CD14-positive monocyte (primary cell): Measurements from ENCODE around the gene CAMK1D. TPM values are rescaled to one million over a fixed set of nuclear protein-coding genes. Genes with fewer than 3 reads are reported as not detected.

Source experiments
- DNase-seq, 3 donors: peaks; one replicate each; pipeline ENCODE4 v3.0.0-alpha.2; 2011 to 2022
- H2AFZ ChIP-seq: 2 replicates; pipeline ENCODE4 v1.6.0; 2012; ENCODE audit warnings: mild to moderate bottlenecking, low read depth, low read length, inconsistent platforms; ENCODE audit not compliant: insufficient read depth, poor library complexity, severe bottlenecking
- H3K27ac ChIP-seq, 2 donors: 1 replicate in 1 of 2; 2 replicates in 1 of 2; pipeline ENCODE4 v1.5.1; 2012 to 2013; ENCODE audit warnings: low read length in 2 of 2, control low read depth in 1 of 2, inconsistent platforms in 1 of 2, low read depth in 1 of 2, mild to moderate bottlenecking in 1 of 2
- H3K27me3 ChIP-seq, 2 donors: one replicate each; pipeline versions ENCODE4 v1.6.0 to v1.6.1; 2011 to 2013; ENCODE audit warnings: low read length in 2 of 2; ENCODE audit not compliant: control insufficient read depth in 2 of 2, insufficient read depth in 2 of 2
- H3K36me3 ChIP-seq, 2 donors: replicated peaks in 1 of 2; 1 replicate in 1 of 2; 2 replicates in 1 of 2; pipeline versions ENCODE4 v1.5.1 to v1.6.1; 2012 to 2013; ENCODE audit warnings: low read length in 2 of 2, control low read depth in 1 of 2, inconsistent platforms in 1 of 2, mild to moderate bottlenecking in 1 of 2; ENCODE audit not compliant: insufficient read depth in 2 of 2, control insufficient read depth in 1 of 2
- H3K4me1 ChIP-seq, 2 donors: 1 replicate in 1 of 2; 2 replicates in 1 of 2; pipeline versions ENCODE4 v1.5.1 to v1.6.1; 2012 to 2013; ENCODE audit warnings: low read length in 2 of 2, control low read depth in 1 of 2, inconsistent platforms in 1 of 2, mild to moderate bottlenecking in 1 of 2, moderate library complexity in 1 of 2; ENCODE audit not compliant: insufficient read depth in 2 of 2, control insufficient read depth in 1 of 2
- H3K4me2 ChIP-seq: replicated peaks from 2 replicates; pipeline ENCODE3; 2012; ENCODE audit warnings: low read length, moderate library complexity, mild to moderate bottlenecking; ENCODE audit not compliant: poor library complexity, severe bottlenecking; ENCODE audit errors: extremely low read depth
- H3K4me3 ChIP-seq, 3 experiments: fragments of 200-600 bp in 1 of 3; sonication (generic) in 1 of 3; replicated peaks in 1 of 3; 1 replicate in 2 of 3; 2 replicates in 1 of 3; pipeline ENCODE4 v1.5.1; 2011 to 2013; ENCODE audit warnings: low read length in 3 of 3, mild to moderate bottlenecking in 3 of 3, control low read depth in 2 of 3, low read depth in 2 of 3, inconsistent platforms in 1 of 3, moderate library complexity in 1 of 3
- H3K79me2 ChIP-seq: 2 replicates; pipeline ENCODE4 v1.6.0; 2012; ENCODE audit warnings: mild to moderate bottlenecking, control low read depth, inconsistent platforms, low read length, moderate library complexity; ENCODE audit not compliant: insufficient read depth
- H3K9ac ChIP-seq: 2 replicates; pipeline ENCODE4 v1.6.0; 2017; ENCODE audit warnings: low read length, mild to moderate bottlenecking; ENCODE audit not compliant: insufficient read depth, poor library complexity, severe bottlenecking
- H3K9me3 ChIP-seq, 2 donors: replicated peaks in 1 of 2; 1 replicate in 1 of 2; 2 replicates in 1 of 2; pipeline versions ENCODE4 v1.5.1 to v1.6.1; 2012 to 2013; ENCODE audit warnings: low read length in 2 of 2, control low read depth in 1 of 2; ENCODE audit not compliant: control insufficient read depth in 1 of 2, insufficient read depth in 1 of 2
- H4K20me1 ChIP-seq: 2 replicates; pipeline ENCODE4 v1.6.0; 2012; ENCODE audit warnings: mild to moderate bottlenecking, low read length, control low read depth, moderate library complexity; ENCODE audit not compliant: insufficient read depth
- H3K27ac Mint-ChIP-seq, 7 donors: one replicate each; pipeline ENCODE4 v1.8.0; 2020; ENCODE audit warnings: mild to moderate bottlenecking in 7 of 7, mixed read lengths in 7 of 7, moderate library complexity in 6 of 7, inconsistent platforms in 2 of 7
- H3K27me3 Mint-ChIP-seq, 3 donors: one replicate each; pipeline ENCODE4 v1.8.0; 2021 to 2022; ENCODE audit warnings: low read depth in 3 of 3, mild to moderate bottlenecking in 3 of 3, mixed read lengths in 3 of 3, moderate library complexity in 3 of 3, inconsistent platforms in 1 of 3
- H3K36me3 Mint-ChIP-seq, 2 donors: one replicate each; pipeline ENCODE4 v1.8.0; 2020; ENCODE audit warnings: mixed read lengths in 2 of 2, inconsistent platforms in 1 of 2, mild to moderate bottlenecking in 1 of 2
- H3K4me1 Mint-ChIP-seq: one replicate; pipeline ENCODE4 v1.8.0; 2020; ENCODE audit warnings: mild to moderate bottlenecking, mixed read lengths
- H3K4me3 Mint-ChIP-seq, 2 donors: one replicate each; pipeline ENCODE4 v1.8.0; 2020; ENCODE audit warnings: mild to moderate bottlenecking in 2 of 2, mixed read lengths in 2 of 2, moderate library complexity in 1 of 2
- H3K9me3 Mint-ChIP-seq, 7 donors: one replicate each; pipeline ENCODE4 v1.8.0; 2020 to 2022; ENCODE audit warnings: mixed read lengths in 7 of 7, mild to moderate bottlenecking in 6 of 7, moderate library complexity in 6 of 7, inconsistent platforms in 2 of 7
- WGBS: methylation state at CpG from one replicate; pipeline ENCODE4 v1.1.5; 2013; ENCODE audit warnings: missing lambda C conversion rate; ENCODE audit not compliant: insufficient coverage; 5-methylcytosine and 5-hydroxymethylcytosine counted together
- intact Hi-C, 2 donors: fragments of 100-400 bp; cut with micrococcal nuclease; formaldehyde crosslinking; loops; one replicate each; pipeline versions ENCODE4 v1.15.0 to v1.15.1; 2023
- polyA plus RNA-seq, 3 donors: library from polyadenylated mRNA; depleted of rRNA in 1 of 3; unstranded in 2 of 3; stranded (reverse) in 1 of 3; fragments of 300-500 nt in 2 of 3; fragments of >200 nt in 1 of 3; fragmentation: Illumina TruSeq in 2 of 3; gene quantifications; 1 replicate in 2 of 3; 2 replicates in 1 of 3; pipeline ENCODE4 v1.2.3, GENCODE V29; 2012 to 2021
- TF ChIP-seq, protein P1 (sequence below): fragments of 200-600 bp; IDR thresholded peaks from one replicate; pipeline ENCODE4 v1.8.0; 2022; ENCODE audit warnings: antibody characterized with exemption, mild to moderate bottlenecking

CAMK1D gene
- polyA plus RNA-seq, 3 donors, result 6.7 to 11.8 (median 7.1) TPM

- H3K79me2 ChIP-seq, result no peaks in the 10 kb centered on the region
- Mint-ChIP-seq H3K4me1 (no peaks in the 10 kb centered on the region), H3K27me3 (peaks cover 3 to 6% (median 3%) of the 10 kb centered on the region in 3 donors), H3K4me3 (no peak overlapping the region), H3K9me3 (peaks cover 0 to 2% (median 0%) of the 10 kb centered on the region in 7 donors), H3K36me3 (no peaks in the 10 kb centered on the region), H3K27ac (no peak overlapping the region)
- intact Hi-C loops, result no loop called here
- no peak for DNase-seq
- TF ChIP-seq, protein P1, sequence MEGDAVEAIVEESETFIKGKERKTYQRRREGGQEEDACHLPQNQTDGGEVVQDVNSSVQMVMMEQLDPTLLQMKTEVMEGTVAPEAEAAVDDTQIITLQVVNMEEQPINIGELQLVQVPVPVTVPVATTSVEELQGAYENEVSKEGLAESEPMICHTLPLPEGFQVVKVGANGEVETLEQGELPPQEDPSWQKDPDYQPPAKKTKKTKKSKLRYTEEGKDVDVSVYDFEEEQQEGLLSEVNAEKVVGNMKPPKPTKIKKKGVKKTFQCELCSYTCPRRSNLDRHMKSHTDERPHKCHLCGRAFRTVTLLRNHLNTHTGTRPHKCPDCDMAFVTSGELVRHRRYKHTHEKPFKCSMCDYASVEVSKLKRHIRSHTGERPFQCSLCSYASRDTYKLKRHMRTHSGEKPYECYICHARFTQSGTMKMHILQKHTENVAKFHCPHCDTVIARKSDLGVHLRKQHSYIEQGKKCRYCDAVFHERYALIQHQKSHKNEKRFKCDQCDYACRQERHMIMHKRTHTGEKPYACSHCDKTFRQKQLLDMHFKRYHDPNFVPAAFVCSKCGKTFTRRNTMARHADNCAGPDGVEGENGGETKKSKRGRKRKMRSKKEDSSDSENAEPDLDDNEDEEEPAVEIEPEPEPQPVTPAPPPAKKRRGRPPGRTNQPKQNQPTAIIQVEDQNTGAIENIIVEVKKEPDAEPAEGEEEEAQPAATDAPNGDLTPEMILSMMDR, result no peak
- no peaks in the 10 kb centered on the region for H3K4me1 ChIP-seq
- H3K27ac ChIP-seq, result no peak overlapping the region
- no peak overlapping the region for H3K4me3 ChIP-seq
- no peak overlapping the region for H3K4me2 ChIP-seq
- WGBS, result 80% methylated on average over 4 of the region's 5 CpGs
- no peaks in the 10 kb centered on the region for H3K9me3 ChIP-seq
- no peaks in the 10 kb centered on the region for H3K27me3 ChIP-seq
- H3K9ac ChIP-seq, result no peak overlapping the region
- H3K36me3 ChIP-seq, result no peaks in the 10 kb centered on the region
- no peak overlapping the region for H2AFZ ChIP-seq
- peaks cover 81% of the 10 kb centered on the region for H4K20me1 ChIP-seq
Observed at GRCh38 chr10:12471135-12471534, 121.8 kb downstream of the CAMK1D start.

DNA sequence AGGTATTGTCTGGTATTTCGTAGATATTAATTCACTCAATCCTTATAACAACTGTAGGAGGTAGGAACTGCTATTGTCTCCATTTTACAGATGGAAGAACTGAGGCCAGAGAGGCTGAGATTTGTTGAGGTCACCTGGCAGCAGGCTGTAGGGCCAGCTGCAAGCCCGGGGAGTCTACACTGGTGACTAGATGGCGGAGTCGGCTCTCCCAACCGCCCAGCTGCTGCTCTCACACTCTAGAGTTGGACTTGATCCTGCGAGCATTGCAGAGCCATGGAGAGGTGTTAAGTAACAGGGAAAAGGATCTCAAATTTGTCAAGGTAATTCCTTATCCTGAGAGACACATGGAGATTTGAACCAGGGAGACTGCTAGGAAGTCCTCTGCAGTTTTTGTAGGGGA, 124.1 kb downstream of the CAMK1D start:
- WGBS, result 93% methylated on average over 3 of the region's 6 CpGs
- Mint-ChIP-seq H3K36me3 (no peaks in the 10 kb centered on the region), H3K4me1 (no peaks in the 10 kb centered on the region), H3K27ac (no peak overlapping the region), H3K27me3 (peaks cover 1 to 8% (median 5%) of the 10 kb centered on the region in 3 donors), H3K4me3 (no peak overlapping the region), H3K9me3 (peaks cover 0 to 2% (median 0%) of the 10 kb centered on the region in 7 donors)
- Histone ChIP-seq H3K4me2 (no peak overlapping the region), H3K27me3 (no peaks in the 10 kb centered on the region), H3K27ac (no peak overlapping the region), H4K20me1 (peaks cover 83% of the 10 kb centered on the region), H3K4me1 (no peaks in the 10 kb centered on the region), H3K36me3 (no peaks in the 10 kb centered on the region), H2AFZ (no peak overlapping the region), H3K9me3 (no peaks in the 10 kb centered on the region), H3K79me2 (no peaks in the 10 kb centered on the region), H3K9ac (no peak overlapping the region), H3K4me3 (no peak overlapping the region)
- intact Hi-C loops, result no loop called here
- DNase-seq, result no peak
- TF ChIP-seq, protein P1, result no peak
